Activated CD4-positive, alpha-beta T cell treated with anti-CD3 and anti-CD28 coated beads, Interleukin-2, amount 50 U/mL, for 24 hours (primary cell): ENCODE data around the gene MAP3K20.
"Not testable (repeated sequence)": the region's sequence is repeated elsewhere in the genome, so short reads cannot be mapped to it uniquely, and the experiment has no call there.

Experiments used
- DNase-seq, 2 donors: peaks; one replicate each; pipeline ENCODE4 v3.0.0-alpha.2; 2020; ENCODE audit warnings: low read depth in 1 of 2, low spot score in 1 of 2

Gene MAP3K20

GRCh38 chr2:173226899-173227698, 151.5 kb downstream of the MAP3K20 start:
- no peak for DNase-seq

GRCh38 chr2:173229086-173229485, 153.4 kb downstream of the MAP3K20 start:
- no peak for DNase-seq

GRCh38 chr2:173230181-173230580, 154.5 kb downstream of the MAP3K20 start:
- no peak for DNase-seq

GRCh38 chr2:173231042-173231441, 155.4 kb downstream of the MAP3K20 start:
- no peak for DNase-seq

- DNase-seq = no peak
Observed at GRCh38 chr2:173231465-173231864, 155.8 kb downstream of the MAP3K20 start.

- DNase-seq = no peak
Observed at GRCh38 chr2:173232956-173233744, 157.5 kb downstream of the MAP3K20 start.

GRCh38 chr2:173235947-173236803, 160.5 kb downstream of the MAP3K20 start:
- no peak for DNase-seq

- no peak for DNase-seq
Observed at GRCh38 chr2:173238385-173238784, 162.7 kb downstream of the MAP3K20 start.

GRCh38 chr2:173238831-173239230, 163.2 kb downstream of the MAP3K20 start:
- DNase-seq = no peak

- no peak for DNase-seq
Observed at GRCh38 chr2:173239644-173240043, 164.0 kb downstream of the MAP3K20 start.

- DNase-seq = no peak
Observed at GRCh38 chr2:173240083-173240482, 164.4 kb downstream of the MAP3K20 start.

- no peak for DNase-seq
Observed at GRCh38 chr2:173241643-173242042, 166.0 kb downstream of the MAP3K20 start.

GRCh38 chr2:173247156-173247555, 171.5 kb downstream of the MAP3K20 start:
- no peak for DNase-seq

GRCh38 chr2:173248381-173248780, 172.7 kb downstream of the MAP3K20 start:
- no peak for DNase-seq

GRCh38 chr2:173249661-173250641, 174.3 kb downstream of the MAP3K20 start:
- no peak for DNase-seq

GRCh38 chr2:173251225-173251624, 175.6 kb downstream of the MAP3K20 start:
- no peak for DNase-seq

- no peak for DNase-seq
Observed at GRCh38 chr2:173252581-173252980, 176.9 kb downstream of the MAP3K20 start.

- no peak for DNase-seq
Observed at GRCh38 chr2:173254659-173255058, 179.0 kb downstream of the MAP3K20 start.

- no peak for DNase-seq
Observed at GRCh38 chr2:173258701-173259100, 183.1 kb downstream of the MAP3K20 start.

- DNase-seq = not testable (repeated sequence)
Observed at GRCh38 chr2:173262356-173262755, 186.7 kb downstream of the MAP3K20 start.
